COLO668 (cell line): ENCODE measurements around the gene PPOX.

Source experiments
- DNase-seq: peaks from one replicate; lab custom pipeline; 2025; ENCODE audit not compliant: unreplicated experiment; lab: John Stamatoyannopoulos, UW

The PPOX gene

DNA sequence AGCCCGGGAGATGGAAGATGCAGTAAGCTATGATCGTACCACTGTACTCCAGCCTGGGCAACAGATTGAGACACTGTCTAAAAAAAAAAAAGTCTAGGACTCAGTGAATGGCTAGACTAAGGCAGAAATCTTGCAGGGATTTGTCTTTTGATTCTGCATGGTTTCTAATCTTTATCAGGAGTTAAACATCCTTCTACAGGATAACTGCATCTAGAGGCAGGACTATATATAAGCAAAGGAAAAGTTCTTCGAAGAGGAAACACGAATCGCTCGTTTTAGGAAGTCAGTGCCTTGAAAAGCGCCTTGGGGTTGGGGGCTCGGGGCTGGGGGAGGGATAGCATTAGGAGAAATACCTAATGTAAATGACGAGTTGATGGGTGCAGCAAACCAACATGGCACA lies 13.1 kb upstream of the PPOX start:
- no peak for DNase-seq

- peak; percentile 86 for DNase-seq
Measured at GRCh38 chr1:161153682-161154337, 12.4 kb upstream of the PPOX start, which contains the start of gene UFC1. TSS of gene UFC1 (plus strand) at chr1:161153978. CDS start at chr1:161153998, 20 bp downstream.

DNA sequence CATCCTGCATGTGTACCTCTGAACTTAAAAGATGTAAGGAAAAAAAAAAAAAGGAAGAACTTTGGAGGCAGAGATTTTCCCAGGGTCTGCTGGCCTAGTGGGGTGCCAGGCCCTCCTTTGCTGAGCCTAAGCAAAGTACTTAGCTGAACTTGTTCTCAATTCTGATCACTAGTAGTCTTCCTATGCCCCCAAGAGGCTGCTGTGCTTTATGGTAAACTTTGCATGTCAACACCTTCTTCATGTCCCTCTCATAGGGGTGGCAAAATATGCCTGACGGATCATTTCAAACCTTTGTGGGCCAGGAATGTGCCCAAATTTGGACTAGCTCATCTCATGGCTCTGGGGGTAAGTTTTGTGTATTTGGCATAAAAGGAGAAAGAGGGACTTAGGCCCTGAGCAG lies 8.4 kb upstream of the PPOX start:
- no peak for DNase-seq

DNA sequence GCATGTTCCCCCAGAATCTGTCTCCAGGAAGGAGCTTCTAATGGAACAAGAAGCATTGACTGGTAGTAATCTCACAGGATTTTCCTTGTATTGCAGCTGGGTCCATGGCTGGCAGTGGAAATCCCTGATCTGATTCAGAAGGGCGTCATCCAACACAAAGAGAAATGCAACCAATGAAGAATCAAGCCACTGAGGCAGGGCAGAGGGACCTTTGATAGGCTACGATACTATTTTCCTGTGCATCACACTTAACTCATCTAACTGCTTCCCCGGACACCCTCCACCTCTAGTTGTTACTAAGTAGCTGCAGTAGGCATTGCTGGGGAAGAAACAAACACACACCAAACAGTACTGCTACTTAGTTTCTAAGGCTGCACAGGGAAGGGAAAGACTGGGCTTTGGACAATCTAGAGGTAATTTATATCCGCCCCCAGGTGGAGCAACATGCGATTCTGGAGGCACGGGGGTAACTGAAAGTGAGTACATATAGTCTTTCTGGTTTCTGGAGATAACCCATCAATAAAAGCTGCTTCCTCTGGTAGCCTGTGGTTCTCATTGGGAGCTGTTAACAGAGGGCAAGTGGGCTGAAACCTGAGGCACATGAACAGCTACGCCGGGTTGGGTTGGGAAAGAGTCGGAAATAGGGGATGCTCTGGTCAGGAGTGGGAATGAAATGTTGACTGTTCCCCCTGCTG lies 7.8 kb upstream of the PPOX start:
- DNase-seq, result no peak

DNA sequence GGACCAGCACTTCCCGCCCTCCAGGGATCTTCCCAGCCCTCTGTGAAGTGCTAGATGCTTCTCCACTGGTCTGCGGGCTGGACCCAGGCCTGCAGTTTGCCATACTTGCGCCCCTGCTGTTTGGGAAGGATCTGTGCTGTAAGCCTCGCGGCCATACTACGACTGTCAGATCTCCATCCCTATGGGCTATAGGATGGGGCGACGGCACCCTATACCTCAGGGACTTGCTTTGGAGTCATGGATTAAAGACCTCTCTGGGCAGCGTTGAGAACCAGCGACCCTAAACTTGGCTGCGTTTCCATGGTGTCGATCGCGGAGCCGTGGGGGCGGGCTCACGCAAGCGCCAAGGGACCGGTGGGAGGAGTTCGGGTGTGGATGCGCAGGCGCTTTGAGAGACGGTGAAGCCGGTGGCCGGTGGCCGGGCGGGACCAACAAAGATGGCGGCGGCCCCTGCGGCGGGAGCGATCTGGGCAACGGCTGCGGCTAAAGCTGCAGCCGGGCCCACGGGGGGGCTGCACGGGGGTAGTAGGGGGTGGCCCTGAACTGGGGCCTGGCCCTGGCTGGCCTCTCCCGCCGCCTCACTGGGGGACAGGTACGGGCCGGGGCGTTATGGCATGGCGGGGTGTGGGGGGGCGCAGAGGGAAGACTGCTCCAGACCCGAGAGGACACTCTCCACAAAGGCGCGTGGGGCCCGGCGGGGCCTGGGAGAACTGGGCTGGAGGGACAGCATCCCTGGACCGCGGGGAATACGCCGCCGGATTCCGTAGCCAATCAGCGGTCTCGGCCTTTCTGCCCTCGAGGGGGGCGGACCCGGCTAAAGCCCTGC lies 6.9 kb upstream of the PPOX start, which contains the start of gene USP21:
USP21 (plus strand) TSS at position 414 of the 826 bp plus-strand sequence. CDS start 1,141 bp downstream, outside the sequence.
- DNase-seq, result peak; percentile 95

DNA sequence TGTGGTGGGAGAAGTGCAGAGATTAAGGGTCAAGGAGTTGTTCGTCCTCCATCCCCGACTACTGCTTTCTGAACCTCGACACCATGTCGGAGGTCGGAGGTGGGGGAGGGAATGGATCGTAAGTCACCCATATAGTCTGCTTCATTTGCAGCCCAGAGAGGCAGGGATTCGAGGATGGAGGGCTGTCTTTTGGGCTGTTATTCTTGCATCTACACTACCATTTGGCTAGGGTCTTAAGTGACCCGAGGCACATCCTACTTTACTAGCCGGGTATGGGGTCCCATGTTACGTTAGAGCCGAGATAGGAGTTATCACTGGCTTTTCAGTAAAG lies 6.3 kb upstream of the PPOX start:
- DNase-seq, result no peak

DNA sequence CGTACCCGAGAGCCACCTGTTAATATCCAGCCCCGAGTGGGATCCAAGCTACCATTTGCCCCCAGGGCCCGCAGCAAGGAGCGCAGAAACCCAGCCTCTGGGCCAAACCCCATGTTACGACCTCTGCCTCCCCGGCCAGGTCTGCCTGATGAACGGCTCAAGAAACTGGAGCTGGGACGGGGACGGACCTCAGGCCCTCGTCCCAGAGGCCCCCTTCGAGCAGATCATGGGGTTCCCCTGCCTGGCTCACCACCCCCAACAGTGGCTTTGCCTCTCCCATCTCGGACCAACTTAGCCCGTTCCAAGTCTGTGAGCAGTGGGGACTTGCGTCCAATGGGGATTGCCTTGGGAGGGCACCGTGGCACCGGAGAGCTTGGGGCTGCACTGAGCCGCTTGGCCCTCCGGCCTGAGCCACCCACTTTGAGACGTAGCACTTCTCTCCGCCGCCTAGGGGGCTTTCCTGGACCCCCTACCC lies 5.5 kb upstream of the PPOX start:
- DNase-seq, result no peak

DNA sequence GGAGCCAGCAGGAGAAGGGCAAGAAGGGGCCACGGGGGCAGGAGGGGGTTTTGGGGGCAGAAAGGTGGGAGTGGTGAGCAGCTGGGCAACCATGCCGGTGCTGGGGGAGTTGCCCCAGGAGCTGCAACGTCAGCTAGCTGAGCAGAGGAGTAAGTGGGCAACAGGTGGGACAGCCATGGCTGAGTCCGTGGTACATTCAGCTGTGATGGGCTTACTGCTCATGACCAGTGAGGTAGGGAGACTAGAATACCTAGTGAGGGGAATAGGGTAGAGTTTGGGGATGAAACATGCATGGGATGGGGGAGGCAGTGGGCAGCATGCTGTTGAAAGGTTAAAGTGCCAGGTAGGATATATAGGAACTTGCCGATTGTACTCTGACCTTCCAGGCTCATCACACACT lies 4.6 kb upstream of the PPOX start:
- DNase-seq, result no peak

- DNase-seq, result no peak
Measured at GRCh38 chr1:161162052-161162451, 4.2 kb upstream of the PPOX start.

GRCh38 chr1:161162806-161163205 lies 3.4 kb upstream of the PPOX start:
- no peak for DNase-seq

DNA sequence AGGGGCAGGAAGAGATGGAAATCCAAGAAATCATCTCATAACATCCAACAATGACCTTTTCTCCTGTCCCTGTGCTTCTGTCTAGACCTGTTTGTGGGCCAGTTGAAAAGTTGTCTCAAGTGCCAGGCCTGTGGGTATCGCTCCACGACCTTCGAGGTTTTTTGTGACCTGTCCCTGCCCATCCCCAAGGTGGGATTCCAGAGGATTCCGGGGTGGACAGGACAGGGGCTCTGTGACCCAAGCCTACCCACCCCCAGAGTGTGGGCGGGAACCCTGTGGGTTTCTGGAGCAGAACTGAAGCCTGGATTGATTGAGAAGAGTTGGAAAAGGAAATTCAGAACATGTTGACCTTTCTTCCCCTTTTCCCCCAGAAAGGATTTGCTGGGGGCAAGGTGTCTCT lies 2.4 kb upstream of the PPOX start:
- DNase-seq, result no peak

DNA sequence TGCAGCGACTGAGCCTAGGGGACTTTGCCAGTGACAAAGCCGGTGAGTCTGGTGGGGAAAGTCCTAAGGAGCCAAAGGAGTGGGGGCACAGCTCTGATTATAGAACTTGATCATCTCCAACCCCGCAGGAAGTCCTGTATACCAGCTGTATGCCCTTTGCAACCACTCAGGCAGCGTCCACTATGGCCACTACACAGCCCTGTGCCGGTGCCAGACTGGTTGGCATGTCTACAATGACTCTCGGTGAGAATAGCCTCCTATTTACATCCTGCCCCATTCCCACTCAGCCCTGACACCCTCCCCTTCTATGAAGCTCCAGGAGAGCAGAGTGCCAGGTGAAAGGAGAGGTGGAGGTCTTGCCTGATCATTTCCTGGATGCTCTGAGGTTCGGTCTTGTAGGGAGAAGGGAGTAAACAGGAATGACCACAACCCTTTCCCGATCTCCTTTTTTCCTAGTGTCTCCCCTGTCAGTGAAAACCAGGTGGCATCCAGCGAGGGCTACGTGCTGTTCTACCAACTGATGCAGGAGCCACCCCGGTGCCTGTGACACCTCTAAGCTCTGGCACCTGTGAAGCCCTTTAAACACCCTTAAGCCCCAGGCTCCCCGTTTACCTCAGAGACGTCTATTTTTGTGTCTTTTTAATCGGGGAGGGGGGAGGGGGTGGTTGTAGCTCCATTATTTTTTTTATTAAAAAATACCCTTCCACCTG lies 1.2 kb upstream of the PPOX start:
- DNase-seq, result no peak

GRCh38 chr1:161166669-161167548 lies 683 bp downstream of the PPOX start:
- DNase-seq, result peak; percentile 51

GRCh38 chr1:161168906-161169305 lies 2.7 kb downstream of the PPOX start:
- DNase-seq, result no peak

GRCh38 chr1:161171191-161171590 lies 5.0 kb downstream of the PPOX start:
- DNase-seq, result no peak

DNA sequence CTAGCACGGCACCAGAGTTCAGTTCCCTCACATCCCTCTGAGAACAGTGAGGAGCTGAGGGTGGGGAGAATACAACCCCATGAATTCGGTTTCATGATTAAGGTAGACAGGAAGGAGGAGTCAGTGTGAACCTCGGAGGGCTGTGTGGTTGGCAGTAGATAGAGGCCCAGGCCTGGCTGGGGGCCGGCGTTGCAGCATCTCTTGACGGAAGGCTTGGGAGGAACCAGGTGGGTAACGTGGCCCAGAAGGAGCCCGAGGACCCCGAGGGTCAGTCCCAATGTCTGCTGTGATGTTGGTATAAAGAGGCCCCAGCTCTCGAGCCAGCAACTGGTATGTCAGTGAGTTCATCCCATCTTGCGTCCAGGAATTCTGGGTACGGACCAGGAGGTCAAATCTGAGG lies 5.5 kb downstream of the PPOX start:
- DNase-seq, result no peak

GRCh38 chr1:161172349-161172748 lies 6.1 kb downstream of the PPOX start:
- no peak for DNase-seq

GRCh38 chr1:161172776-161173376 lies 6.7 kb downstream of the PPOX start:
- no peak for DNase-seq

GRCh38 chr1:161173711-161174110 lies 7.5 kb downstream of the PPOX start:
- no peak for DNase-seq

DNA sequence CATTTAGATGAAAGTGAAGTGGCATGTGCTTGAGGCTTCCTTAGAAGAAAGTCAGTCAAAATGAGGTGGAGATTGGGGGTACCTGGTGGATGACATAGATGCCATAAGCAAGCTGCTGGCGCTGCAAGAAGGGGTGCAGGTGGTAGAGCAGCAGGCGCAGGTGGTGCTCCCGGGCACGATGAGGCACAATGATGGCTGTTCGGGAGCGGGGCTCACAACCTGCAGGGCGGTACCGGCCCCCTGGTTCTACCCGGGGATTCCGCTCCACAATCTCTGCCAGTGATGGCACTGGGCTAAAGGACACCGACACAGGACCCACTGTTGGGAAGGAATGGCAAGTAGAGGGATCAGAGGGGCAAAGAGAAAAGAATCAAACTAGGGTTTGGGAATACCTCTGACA lies 8.7 kb downstream of the PPOX start:
- DNase-seq, result no peak
